ENCODE measurements around the gene GTPBP10. TPM values are rescaled to one million over a fixed set of nuclear protein-coding genes. Genes with fewer than 3 reads are reported as not detected.

Gene GTPBP10
- total RNA-seq, 4 donors from 2014 or later, result 25.0 to 41.4 (median 33.2) TPM

- Histone ChIP-seq H3K4me1 (no peaks in the 10 kb centered on the region), H3K27ac (peak within 1 kb of the TSS; percentile 78 to 96 (median 91)), H3K4me3 (replicated peaks in 1 of 3) (peak within 1 kb of the TSS; percentile 43 to 63 (median 54)), H3K27me3 (no peaks in the 10 kb centered on the region), H3K36me3 (peaks cover 0 to 10% of the 10 kb centered on the region in 2 donors), H3K9me3 (no peaks in the 10 kb centered on the region)
- intact Hi-C loops (cut with DNase I), result no loop called here
- 0 to 1% methylated on average over 34 to 35 of the region's 35 CpGs for WGBS, 2 donors
- peak; percentile 90 to 92 for DNase-seq
- TF ChIP-seq, protein P1, sequence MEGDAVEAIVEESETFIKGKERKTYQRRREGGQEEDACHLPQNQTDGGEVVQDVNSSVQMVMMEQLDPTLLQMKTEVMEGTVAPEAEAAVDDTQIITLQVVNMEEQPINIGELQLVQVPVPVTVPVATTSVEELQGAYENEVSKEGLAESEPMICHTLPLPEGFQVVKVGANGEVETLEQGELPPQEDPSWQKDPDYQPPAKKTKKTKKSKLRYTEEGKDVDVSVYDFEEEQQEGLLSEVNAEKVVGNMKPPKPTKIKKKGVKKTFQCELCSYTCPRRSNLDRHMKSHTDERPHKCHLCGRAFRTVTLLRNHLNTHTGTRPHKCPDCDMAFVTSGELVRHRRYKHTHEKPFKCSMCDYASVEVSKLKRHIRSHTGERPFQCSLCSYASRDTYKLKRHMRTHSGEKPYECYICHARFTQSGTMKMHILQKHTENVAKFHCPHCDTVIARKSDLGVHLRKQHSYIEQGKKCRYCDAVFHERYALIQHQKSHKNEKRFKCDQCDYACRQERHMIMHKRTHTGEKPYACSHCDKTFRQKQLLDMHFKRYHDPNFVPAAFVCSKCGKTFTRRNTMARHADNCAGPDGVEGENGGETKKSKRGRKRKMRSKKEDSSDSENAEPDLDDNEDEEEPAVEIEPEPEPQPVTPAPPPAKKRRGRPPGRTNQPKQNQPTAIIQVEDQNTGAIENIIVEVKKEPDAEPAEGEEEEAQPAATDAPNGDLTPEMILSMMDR (IDR thresholded peaks at IDR 0.05), result no peak
- TF ChIP-seq POLR2A (IDR thresholded peaks at IDR 0.05), result peak in 1 of 2 donors; percentile 81
Measured at GRCh38 chr7:90403174-90404113, 56.9 kb downstream of the GTPBP10 start, which contains the start of gene CLDN12. CLDN12 (plus strand) TSS chr7:90403461; CDS start chr7:90412677, 9,216 bp downstream.

DNA sequence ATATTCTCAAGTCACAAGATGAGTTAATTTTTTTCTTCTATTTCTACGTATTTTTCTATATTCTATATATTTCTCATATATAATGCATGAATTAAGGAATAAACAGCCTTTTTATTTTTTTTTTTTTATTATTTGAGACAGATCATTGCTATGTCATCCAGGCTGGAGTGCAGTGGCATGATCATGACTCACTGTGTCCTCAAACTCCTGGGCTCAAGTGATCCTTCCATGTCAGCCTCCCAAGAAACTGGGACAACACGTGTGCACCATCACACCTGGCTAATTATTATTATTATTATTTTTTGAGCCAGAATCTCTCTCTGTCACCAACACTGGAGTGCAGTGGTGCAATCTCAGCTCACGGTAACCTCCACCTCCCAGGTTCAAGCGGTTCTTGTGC, 58.3 kb downstream of the GTPBP10 start:
- no peaks in the 10 kb centered on the region for H3K9me3 ChIP-seq
- H3K4me3 ChIP-seq (replicated peaks in 1 of 3), result no peak overlapping the region
- DNase-seq, result no peak
- no peaks in the 10 kb centered on the region for H3K27me3 ChIP-seq
- intact Hi-C loops (cut with DNase I), result no loop called here
- TF ChIP-seq, protein P1 (IDR thresholded peaks at IDR 0.05), result no peak
- TF ChIP-seq POLR2A (IDR thresholded peaks at IDR 0.05), result no peak
- H3K27ac ChIP-seq, result no peak overlapping the region
- WGBS, 2 donors, result 91 to 97% methylated on average over 4 of the region's 4 CpGs
- H3K36me3 ChIP-seq, result peaks cover 2 to 18% of the 10 kb centered on the region in 2 donors
- H3K4me1 ChIP-seq, result no peaks in the 10 kb centered on the region

DNA sequence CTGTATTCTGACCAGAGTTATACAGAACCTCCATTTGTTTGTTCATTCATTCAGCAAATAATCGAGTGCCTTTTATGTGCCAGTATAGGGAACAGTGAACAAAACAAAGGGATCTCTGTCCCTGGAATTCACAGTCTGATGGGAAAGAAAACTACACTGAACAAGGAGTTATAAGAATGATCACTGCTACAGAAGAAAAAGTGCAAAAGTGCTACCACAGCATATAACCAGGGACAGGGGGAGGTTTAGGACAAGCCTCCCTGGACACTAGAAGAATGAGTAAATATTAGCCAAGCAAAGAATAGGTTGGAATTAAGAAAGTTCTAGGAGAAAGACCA, 60.9 kb downstream of the GTPBP10 start:
- Histone ChIP-seq H3K4me3 (replicated peaks in 1 of 3) (no peak overlapping the region), H3K36me3 (peaks cover 3 to 18% of the 10 kb centered on the region in 2 donors), H3K9me3 (no peaks in the 10 kb centered on the region), H3K27me3 (no peaks in the 10 kb centered on the region), H3K27ac (no peak overlapping the region), H3K4me1 (no peaks in the 10 kb centered on the region)
- 80 to 86% methylated on average over 1 of the region's 1 CpG for WGBS, 2 donors
- intact Hi-C loops (cut with DNase I), result no loop called here
- no peak for TF ChIP-seq POLR2A (IDR thresholded peaks at IDR 0.05)
- TF ChIP-seq, protein P1 (IDR thresholded peaks at IDR 0.05), result no peak
- no peak for DNase-seq

DNA sequence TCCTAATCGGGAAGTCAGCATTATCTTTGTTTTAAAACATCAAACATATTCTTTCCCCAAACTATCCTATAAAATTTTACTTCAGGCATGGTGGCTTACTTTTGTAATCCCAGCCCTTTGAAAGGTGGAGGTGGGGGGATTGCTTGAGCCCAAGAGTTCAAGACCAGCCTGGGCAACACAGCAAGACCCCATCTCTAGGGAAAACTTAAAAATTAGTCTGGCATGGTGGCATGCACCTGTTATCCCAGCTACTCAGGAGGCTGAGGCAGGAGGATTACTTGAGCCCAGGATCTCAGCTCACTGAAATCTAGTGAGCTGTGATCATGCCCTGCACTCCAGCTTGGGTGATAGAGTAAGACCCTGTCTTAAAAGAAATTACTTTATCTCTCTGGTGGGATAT, 61.6 kb downstream of the GTPBP10 start:
- no peak for DNase-seq
- Histone ChIP-seq H3K4me3 (replicated peaks in 1 of 3) (no peak overlapping the region), H3K27ac (no peak overlapping the region), H3K9me3 (no peaks in the 10 kb centered on the region), H3K36me3 (peaks cover 5 to 18% of the 10 kb centered on the region in 2 donors), H3K4me1 (no peaks in the 10 kb centered on the region), H3K27me3 (no peaks in the 10 kb centered on the region)
- intact Hi-C loops (cut with DNase I), result no loop called here
- TF ChIP-seq POLR2A (IDR thresholded peaks at IDR 0.05), result no peak
- TF ChIP-seq, protein P1 (IDR thresholded peaks at IDR 0.05), result no peak
- WGBS, 2 donors, result 93 to 96% methylated on average over 1 of the region's 1 CpG

DNA sequence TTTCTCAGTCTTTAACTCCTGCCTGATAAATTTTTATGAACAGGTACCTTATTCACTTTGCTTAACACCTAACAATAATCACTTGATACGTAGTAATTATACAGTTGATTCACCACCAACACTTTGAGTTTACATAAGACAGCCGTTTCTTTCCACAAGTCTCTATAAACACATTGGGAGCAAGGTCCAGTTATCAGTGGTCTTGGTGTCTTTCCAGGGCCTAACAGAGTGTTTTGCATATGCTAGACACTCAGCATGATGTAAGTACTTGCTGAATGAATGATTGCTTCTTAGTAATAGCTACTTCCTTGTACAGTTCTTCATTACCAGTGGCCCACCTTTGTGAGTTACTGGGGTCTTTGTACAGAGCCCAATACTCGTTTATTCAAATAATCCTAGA, 63.2 kb downstream of the GTPBP10 start:
- Histone ChIP-seq H3K4me1 (no peaks in the 10 kb centered on the region), H3K27ac (no peak overlapping the region), H3K36me3 (peaks cover 8 to 18% of the 10 kb centered on the region in 2 donors), H3K9me3 (no peaks in the 10 kb centered on the region), H3K27me3 (no peaks in the 10 kb centered on the region), H3K4me3 (replicated peaks in 1 of 3) (no peak overlapping the region)
- DNase-seq, result no peak
- intact Hi-C loops (cut with DNase I), result no loop called here
- WGBS, 2 donors, result 75 to 76% methylated on average over 3 of the region's 3 CpGs
- no peak for TF ChIP-seq POLR2A (IDR thresholded peaks at IDR 0.05)
- TF ChIP-seq, protein P1 (IDR thresholded peaks at IDR 0.05), result no peak

All from thyroid gland (tissue), 4 donors.